Activated CD4-positive, alpha-beta T cell treated with anti-CD3 and anti-CD28 coated beads, Interleukin-10, Interleukin-2, amounts not matched to agents 100 ng/mL and 50 ng/mL, durations not matched to agents 16 hours and 8 hours (primary cell): ENCODE data around the gene MST1R.

Experiments
- DNase-seq: peaks from one replicate; pipeline ENCODE4 v3.0.0-alpha.2; 2020

The MST1R gene

DNA sequence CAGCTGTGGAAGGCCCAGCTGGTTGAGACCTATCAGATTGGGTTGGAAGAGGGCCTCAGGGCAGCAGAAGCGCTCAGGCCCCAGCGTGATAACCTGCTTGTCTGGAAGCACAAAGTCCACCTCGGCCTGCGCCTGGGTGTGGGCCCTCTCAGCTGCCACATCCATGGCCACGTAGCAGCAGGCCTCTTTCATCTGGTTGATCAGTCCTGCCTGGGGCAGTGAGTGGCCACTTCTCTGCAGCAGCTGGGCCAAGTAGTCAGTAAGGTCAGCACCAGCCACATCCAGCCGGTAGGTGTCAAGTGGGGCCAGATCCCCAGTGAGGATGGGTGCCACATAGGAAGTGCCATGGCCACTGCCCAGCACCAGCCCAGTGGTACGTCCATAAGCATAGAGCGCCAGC is 30.1 kb downstream of the MST1R start:
- DNase-seq = no peak

- peak; percentile 35 for DNase-seq
Measured at GRCh38 chr3:49872801-49873281, 30.8 kb downstream of the MST1R start.

DNA sequence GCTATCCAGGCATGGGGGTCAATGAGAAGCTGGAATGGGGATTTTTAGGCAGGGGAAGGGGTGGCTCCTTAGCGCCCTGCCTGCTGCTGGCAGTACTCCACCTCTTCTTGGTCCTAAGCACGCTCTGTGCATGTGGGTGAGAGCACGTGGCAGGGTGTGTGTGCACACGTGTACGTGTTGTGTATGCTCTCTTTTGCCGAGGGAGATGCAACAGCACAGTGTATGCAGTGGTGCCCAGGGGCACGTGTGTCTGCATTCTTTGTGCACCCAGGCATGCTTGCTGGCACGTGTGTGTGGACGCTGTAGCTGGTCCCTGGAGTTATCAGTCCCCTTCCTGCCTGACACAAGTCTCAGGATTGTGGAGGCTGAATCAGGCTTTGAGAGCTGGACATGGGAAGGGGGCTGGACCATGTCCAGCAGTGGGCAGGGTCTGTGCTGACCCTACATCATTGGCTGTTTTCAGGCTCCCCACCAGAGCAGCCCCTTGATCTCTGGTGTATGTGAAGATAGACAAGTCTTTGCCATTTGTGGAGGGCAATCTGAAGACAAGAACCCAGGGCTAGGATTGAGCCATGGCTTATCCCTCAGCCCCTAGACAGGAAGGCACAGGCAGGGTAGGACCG is 32.0 kb downstream of the MST1R start:
- DNase-seq = no peak

- peak; percentile 42 for DNase-seq
Measured at GRCh38 chr3:49869525-49870126, 34.0 kb downstream of the MST1R start, which contains the start of gene CAMKV. TSS of gene CAMKV (minus strand) at chr3:49869906. CDS start at chr3:49862388, 7,518 bp downstream.

DNA sequence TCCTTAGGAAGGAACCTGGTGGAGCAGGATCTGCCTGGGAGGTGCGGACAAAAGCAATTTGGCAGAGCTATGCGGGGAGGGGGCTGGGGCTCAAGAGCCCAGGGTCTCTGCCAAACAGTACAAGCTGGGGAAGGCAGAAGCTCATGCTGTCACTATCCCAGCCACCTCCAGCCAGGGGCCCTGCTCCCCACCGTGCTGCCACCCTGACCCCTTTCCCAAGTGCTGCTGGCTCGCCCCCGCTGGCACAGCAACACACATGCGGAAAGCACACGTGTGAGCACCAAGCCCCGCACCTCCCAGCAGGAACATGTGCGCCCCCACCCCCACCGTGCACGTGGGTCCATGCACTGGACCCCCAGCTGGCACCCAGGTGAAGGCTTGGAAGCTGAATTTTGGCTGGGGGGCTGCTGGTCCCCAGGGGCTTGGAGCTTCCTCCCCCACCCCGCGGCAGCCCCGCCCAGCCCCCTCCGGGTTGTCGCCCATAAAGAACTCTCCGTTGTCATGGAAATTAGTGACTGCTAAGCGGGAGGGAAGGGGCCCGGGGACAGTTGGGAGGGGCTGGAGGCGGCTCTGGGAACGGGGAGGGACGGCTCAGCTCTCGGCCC is 34.7 kb downstream of the MST1R start:
- DNase-seq = no peak

- peak; percentile 24 for DNase-seq
Measured at GRCh38 chr3:49867871-49868321, 35.8 kb downstream of the MST1R start.

DNA sequence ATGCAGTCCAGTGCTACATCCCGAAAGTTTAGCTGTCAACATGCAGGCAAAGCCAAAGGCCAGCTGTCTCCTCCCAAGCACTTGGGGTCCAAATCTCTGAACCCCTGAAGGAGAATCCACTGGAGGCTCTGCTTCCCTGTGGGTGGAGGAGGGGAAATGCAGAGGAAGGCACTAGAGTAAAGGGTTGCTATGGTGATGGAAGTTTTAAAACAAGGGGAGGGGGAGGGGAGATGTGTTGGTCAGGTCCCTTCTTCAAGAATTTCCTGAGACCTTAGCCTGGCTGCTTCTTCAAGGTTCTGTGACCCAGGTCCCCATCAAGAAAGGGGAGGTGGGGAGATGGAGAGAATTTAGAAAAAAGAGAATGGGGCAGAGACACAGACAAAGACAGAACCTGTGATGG is 36.3 kb downstream of the MST1R start:
- no peak for DNase-seq

GRCh38 chr3:49865198-49865784 is 38.4 kb downstream of the MST1R start:
- DNase-seq = no peak

GRCh38 chr3:49864505-49864904 is 39.2 kb downstream of the MST1R start:
- DNase-seq = no peak

GRCh38 chr3:49859576-49860305 is 43.9 kb downstream of the MST1R start:
- DNase-seq = no peak

DNA sequence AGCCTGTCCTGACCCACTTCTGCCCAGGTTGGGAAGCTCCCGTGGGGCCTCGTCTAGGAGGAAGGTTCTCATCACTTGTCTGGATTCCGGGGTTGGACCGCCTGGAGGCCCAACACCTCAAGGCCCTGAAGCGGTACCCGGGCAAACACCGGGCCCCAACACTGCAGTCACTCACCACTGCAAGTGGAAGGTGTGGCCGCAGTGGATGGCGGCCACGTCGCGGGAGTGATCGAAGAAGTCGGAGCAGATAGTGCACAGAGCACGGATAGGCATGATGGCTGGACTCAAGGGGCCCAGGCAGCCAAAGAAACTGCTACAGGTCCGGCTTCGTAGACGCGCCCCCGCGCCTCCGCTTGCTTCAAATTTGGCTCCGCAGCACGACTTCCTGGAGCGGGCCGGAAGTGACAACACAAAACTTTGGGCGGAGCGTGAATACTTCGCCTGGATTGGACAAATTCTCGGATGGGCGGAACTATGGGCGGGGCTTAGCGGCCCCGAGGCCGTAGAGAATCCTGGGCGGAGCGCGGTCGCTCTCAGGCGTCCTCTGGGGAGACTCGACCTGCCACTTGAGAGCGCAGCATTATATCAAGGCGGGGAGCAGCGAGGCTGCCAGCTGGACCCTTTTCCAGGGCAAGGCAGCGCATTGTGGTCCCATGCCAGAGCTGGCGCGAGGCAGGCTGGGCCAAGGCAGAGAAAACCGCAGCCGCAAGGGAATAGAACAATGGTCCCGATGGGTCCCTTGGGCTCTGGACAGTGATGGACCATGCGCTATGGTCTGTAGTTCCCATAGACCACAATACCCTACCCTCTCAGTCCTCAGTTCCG is 47.3 kb downstream of the MST1R start, which contains the start of gene TRAIP:
Gene TRAIP (minus strand): TSS at position 384 of the 825 bp plus-strand sequence. CDS start 111 bp downstream, at position 273.
- peak; percentile 97 for DNase-seq

- DNase-seq = no peak
Measured at GRCh38 chr3:49855662-49856061, 48.0 kb downstream of the MST1R start.

DNA sequence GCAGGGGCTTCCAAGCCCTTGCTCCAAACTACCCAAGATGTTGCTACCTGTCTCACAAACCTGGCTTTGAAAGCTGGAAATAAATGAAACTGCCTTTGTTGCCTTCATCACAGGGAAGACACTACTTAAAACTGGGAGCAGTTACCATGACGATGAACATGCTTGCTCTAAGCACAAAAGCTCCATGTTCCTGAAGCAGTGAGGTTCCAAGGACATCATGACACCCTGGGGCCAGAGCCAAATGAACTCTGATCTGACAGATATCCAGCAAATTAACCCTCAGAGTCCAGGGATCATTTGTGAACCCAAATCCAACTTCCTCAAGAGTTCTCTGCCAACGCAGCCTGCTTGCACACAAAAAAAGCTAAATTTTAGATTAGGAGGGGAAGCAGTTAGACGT is 58.0 kb downstream of the MST1R start:
- DNase-seq = no peak

DNA sequence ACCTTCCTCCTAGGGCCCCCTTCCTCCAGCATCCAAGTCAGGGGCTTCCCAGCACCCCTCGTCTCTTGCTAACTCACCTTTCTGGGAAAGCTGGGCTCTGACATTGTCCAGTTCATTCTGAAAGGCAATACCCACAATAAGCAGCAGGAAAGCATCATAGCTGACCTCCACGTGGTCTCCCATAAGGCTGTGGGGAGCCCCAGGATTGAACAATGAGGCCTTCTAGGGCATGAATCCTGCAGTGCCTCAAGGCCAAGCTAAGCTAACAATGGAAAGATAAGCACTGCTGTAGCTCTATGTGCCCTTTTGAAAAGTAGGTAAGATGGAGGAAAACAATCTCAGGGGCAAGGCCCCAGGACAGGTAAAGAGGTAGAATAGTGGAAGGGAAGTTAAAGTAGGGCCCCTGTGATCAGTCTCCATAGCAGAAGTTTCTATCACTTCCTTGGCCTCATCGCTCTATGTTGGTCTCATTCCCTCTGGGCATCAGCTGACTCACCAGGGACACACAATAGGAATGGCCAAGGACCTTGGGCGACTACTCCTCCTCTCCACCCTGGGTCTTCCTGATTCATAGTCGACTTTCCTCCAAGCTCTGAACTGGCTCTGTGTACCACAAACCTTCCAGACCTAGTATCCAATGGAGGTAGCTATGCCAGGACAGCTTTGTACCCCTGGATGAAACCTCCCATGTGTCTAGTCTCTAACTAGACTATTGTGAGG is 59.0 kb downstream of the MST1R start:
- DNase-seq = no peak

GRCh38 chr3:49842843-49843517 is 60.7 kb downstream of the MST1R start:
- no peak for DNase-seq

- DNase-seq = no peak
Measured at GRCh38 chr3:49841806-49842205, 61.9 kb downstream of the MST1R start.

- DNase-seq = peak; percentile 19
Measured at GRCh38 chr3:49841126-49841696, 62.5 kb downstream of the MST1R start.

- no peak for DNase-seq
Measured at GRCh38 chr3:49840388-49840787, 63.3 kb downstream of the MST1R start.

GRCh38 chr3:49839193-49839809 is 64.4 kb downstream of the MST1R start:
- DNase-seq = peak; percentile 82
